HG03159 (cell line): ENCODE measurements around the gene CFAP54.
"Not testable (repeated sequence)": the region's sequence is repeated elsewhere in the genome, so short reads cannot be mapped to it uniquely, and the experiment has no call there.

Experiments
- ATAC-seq: cut with Tn5 transposase; IDR thresholded peaks from one replicate; pipeline ENCODE4 v1.9.1; 2021; ENCODE audit warnings: mild to moderate bottlenecking, moderate library complexity; ENCODE audit not compliant: unreplicated experiment

Gene CFAP54, protein sequence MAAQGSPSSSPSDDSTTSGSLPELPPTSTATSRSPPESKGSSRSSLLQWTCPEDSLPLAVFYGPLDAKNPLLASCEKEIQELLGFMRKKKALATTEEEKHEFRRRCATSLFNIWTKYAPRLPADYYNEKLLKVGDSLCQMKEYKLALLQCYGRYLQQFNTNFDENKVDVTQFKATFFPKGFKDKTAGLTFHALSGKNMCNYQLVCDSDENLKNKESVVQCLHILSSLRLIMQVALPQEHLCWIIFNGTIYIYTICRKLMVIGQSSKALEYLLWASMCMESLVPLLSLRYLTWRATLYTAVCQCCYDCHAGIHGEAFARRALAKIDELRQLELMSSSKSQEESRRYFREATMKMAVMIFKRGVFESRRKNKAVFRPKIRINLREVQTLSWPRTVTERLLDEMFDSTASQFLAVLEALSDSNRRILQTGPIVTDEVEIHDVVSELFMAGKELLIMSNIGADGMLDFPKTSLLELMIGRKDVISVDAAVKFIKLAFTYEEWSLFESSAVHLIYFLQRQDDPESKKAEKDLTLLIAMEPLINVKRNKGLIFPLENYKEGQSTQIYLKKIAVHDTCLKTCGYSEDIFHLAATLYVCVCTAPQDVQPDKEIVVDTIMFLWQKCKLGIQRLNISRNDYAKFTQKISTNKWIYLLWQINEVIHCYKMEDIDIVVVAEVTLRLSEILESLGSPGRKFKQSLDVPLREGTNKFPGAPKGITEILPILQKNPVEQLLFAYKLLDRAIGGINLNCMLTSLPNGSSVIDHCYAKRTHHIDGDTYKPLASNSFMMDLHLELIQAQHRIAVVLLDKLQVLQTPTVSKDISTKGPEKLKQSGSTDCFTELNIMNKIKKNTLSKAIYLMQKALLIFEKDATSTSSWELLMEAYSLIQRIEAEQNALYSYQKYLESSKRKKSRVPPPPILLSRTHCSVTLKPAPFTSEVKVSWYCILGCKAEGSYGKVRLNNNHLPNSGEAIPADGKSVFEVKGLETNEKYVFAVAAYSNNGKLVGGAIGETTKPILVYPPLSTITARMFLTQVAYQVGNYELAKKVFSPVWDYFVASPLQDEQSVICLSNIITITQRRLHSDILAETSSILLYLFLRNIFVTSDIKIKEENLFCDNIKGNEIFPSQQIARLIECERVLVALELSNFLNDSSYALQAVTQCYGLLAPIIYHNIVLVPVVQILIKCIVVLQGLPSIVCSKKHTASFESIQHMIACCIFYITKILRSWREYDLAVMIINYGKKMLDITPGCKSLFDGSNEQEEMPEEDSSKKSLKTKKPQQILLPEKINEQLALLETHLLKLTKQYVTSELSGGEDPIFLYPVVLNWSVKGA (N-terminal part only)

DNA sequence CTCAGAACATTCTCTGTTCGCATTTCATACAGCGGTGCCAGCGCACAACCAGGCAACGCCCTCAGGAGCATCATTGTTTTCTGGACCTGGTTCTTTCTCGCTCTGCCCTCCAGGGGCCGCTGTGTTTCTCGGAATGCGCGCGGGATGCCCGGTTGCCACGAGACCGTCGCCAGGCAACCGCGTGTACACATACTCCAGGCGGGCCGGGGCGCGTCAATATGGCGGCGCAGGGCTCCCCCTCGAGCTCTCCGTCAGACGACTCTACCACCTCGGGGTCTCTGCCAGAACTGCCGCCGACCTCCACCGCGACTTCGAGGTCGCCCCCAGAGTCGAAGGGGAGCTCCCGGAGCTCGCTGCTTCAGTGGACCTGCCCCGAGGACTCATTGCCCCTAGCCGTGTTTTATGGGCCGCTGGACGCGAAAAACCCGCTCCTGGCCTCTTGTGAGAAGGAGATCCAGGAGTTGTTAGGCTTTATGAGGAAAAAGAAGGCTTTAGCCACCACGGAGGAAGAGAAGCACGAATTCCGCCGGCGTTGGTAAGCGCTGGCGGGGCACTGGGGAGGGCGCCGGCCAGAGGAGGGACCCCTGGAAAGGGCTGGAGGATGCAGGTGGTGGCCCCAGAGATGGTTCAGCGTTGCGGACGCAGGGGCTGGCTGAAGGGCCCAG is at the start of gene CFAP54:
Gene CFAP54, plus strand, starts transcription at position 186 of the 665 bp plus-strand sequence. Its CDS starts 33 bp downstream, at position 219.
- ATAC-seq, result peak; percentile 95

DNA sequence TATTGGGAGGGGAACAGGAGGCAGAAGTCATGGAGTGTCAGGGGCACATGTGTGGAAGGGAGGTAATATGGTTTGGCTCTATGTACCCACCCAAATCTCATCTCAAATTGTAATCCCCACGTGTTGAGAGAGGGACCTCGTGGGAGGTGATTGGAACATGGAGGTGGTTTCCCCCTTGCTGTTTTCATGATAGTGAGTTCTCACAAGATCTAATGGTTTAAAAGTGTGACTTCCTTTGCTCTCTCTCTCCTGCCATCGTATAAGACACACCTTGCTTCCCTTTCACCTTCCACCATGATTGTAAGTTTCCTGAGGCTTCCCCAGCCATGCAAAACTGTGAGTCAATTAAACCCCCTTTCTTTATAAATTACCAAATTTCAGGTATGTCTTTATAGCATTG is 47.6 kb upstream of the CFAP54 start:
- no peak for ATAC-seq

DNA sequence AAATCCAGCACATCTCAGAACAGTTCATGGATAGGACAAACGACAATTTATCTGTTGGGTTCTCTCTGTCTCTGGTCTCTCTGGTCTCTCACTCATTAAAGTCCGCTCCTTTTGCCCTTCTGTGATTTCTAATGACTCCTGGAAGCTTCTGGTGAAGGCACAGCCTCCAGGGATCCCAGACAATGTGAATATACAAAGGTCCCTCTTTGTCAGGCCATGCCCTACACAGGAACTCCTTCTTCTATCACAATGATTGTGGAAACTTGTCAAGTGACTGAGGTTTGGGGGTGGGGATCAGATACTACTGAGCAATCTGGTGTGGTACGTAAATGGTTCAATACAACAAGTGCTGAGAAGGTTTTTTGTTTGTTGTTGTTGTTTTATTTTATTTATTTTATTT is 46.5 kb upstream of the CFAP54 start:
- ATAC-seq, result no peak

DNA sequence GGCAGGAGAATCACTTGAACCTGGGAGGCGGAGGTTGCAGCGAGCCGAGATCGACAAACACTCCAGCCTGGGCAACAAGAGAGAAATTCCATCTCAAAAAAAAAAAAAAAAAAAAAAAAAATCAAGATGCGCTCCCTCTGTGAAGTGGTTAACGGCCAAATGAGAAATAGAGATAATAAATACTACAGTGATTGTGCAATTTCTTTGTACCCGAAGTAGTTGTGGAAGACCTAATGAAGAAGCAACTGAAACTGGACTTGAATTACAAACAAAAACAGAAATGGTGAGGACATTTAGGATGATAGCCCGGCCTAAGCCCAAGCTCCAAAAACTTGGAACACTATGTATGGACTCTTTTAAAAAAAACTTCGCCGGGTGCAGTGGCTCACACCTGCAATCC is 45.0 kb upstream of the CFAP54 start:
- ATAC-seq, result no peak

DNA sequence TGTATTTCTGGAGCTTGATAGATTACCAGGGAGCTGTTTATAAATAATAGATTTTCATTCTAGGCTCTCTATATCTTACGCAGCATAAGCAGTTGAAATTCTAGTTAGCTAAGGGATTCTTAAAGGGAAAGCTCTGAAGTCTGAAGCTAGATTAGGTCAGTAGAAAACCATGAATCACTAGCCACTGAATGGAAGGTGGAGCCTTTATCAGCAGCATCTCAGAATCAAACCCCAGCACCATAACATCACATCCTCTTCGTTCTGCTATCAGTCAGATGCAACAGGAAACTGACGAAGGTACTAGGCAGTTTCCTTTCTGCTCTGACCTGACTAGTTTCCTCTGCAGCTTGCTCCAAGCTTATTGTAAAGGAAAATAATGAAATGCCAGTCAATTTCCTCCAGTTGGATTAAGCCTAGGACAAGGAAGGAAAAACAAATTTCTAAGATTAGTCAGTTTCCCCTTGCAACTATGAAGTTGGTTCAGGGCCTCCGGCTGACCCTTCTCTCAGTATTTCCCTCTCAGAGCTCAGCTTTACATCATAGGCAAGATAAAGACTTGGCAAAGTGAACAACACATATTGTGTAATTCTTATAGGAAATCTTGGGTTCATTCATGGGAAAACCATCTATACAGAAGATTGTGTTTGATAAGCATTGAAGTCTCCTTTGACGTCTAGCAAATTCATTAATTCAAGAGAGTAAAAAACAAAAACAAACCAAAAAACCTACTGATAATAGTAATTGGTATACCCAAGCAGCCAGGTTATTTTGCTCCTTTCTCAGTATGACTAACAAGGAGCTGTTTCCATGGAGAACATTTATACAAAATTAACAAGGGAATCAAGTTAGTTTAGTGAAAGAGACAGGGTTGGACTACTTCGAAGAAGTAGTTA is 43.4 kb upstream of the CFAP54 start:
- ATAC-seq, result peak; percentile 98

DNA sequence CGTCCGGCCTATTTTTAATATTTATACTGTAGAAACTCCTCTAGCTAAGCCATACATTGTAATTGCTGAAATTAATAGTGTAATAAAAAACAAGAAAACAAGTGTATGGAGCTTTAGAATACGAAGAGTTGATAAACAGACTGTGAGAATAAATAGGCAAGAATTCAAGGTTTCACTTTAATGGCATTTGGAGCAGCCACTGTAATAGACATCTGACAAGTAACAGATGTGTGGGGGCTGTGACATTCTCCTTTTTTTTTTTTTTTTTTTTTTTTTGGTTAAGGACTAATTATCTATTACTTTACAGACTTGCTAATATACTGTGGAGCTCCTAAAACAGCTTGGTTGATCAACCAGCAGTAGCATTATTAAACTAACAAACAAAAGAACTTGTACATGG is 42.1 kb upstream of the CFAP54 start:
- ATAC-seq, result no peak

DNA sequence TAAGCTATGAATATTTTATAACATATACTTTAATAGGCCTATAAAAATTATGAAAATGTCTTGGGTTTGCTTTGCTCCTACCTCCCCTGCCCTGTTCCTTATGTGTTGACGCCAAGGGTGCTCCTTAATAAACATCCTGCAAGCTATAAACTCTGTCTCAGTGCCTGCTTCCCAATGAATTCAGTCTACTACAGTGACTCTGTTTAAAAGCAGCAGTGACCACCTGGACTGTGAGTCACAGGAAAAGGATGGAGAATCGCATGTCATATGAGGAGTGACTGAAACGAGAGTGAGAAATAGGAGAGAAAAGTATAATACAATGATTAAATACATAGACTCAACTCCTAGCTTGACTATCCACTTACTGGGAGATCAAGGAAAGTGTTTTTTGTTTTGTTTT is 41.1 kb upstream of the CFAP54 start:
- no peak for ATAC-seq

DNA sequence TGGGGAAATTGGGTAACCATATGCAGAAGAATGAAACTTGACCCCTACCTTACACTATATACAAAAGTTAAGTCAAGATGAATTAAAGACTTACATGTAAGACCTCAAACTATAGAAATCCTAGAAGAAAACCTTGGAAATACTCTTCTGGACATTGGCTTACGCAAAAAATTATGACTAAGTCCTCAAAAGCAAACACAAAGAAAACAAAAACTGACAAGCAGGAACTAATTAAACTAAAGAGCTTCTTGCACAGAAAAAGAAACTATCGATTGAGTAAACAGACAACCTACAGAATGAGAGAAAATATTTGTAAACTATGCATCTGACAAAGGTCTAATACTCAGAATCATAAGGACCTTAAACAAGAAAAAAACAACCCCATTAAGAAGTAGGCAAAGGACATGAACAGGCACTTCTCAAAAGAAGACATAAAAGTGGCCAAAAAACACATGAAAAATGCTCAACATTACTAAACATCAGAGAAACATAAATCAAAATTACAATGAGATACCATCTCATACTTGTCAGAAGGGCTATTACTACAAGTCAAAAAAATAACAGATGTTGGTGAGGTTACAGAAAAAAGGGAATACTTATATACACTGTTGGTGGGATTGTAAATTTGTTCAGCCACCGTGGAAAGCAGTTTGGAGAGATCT is 37.0 kb upstream of the CFAP54 start:
- ATAC-seq, result no peak

DNA sequence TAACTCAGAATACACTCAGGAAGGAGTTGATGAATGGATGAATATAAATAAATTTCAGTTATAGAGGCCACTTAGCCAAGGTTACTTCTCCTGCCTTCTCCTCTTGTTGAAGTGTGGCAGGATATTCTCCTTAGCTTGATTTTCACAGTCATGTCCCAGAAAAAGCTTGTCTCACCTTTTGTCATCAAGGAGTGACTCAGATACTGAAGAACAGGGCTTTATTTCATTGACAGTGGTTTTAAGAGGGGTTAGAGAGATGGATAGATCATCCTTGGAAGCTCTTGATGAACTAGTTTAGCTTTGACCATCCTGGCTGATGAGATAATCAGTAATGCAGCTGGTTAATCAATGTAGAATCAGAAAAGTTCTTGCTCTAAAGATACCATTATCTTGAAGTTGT is 35.0 kb upstream of the CFAP54 start:
- no peak for ATAC-seq

DNA sequence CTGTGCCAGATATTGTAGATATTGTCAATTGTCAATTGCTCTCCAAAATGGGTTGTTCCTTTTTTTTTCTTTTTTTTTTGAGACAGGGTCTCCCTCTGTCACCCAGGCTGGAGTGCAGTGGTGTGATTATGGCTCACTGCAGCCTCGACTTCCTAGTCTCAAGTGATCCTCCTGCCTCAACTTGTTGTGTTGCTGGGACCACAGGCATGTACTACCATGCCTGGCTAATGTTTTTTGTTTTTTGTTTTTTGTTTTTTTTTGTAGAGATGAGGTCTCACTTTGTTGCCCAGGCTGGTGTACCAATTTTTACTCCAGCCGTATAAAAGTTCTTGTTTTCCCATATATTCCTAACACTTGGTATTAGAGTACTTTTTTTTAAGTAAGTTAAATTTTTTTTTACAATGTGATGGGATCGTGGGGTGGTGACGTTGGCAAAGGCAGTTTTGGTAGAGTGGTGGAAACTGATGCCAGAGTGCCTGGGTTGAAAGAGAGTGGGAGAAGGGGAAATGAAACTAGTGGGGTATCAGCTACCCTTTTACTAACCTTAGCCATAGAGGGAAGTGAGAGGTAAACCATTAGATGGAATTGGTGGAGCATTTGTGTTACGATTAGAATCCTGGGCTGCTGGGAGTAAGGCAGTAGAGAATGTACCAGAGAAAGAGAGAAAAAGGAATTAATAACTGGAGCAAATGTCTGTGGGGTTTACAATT is 33.0 kb upstream of the CFAP54 start:
- ATAC-seq, result peak; percentile 83

DNA sequence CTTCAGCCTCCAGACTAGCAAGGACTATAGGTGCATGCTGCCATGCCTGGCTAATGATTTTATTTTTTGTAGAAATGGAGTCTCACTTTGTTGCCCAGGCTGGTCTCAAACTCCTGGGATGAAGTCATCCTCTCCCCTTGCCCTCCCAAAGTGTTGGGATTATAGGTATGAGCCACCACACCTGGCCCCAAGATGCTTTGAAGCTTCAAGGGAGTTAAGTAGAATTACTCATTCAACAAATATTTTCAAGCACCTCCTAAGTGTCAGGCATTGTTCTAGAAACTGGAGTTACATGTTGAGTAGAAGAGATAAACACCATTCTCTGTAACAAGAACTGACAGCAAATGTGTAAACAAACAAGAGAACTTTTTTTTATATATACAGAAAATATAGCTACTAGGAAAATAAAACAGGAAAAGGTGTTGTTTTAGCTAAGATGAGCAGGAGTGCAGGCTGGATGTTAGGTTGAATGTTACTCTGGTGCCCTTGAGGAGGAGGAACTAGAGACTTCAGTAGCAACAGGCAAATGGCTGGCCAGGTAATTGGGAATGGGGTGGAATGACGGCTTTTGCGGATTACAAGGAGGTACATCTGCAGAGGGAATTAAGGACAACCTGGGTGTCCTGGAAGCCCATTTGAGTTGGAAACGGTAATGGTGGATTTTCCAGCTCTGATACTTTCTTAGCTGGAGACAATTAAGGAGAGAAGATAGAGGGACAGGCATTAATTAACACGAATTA is 32.0 kb upstream of the CFAP54 start:
- peak; percentile 6 for ATAC-seq

DNA sequence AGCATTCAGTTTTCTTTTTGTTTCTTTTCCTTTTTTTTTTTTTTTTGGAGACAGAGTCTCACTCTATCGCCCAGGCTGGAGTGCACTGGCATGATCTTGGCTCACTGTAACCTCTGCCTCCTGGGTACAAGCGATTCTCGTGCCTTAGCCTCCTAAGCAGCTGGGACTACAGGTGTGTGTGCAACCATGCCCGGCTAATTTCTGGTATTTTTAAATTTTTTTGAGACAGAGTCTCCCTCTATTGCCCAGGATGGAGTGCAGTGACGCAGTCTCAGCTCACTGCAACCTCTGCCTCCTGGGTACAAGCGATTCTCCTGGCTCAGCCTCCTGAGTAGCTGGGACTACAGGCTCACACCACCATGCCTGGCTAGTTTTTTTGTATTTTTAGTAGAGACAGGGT is 30.1 kb upstream of the CFAP54 start:
- not testable (repeated sequence) for ATAC-seq

DNA sequence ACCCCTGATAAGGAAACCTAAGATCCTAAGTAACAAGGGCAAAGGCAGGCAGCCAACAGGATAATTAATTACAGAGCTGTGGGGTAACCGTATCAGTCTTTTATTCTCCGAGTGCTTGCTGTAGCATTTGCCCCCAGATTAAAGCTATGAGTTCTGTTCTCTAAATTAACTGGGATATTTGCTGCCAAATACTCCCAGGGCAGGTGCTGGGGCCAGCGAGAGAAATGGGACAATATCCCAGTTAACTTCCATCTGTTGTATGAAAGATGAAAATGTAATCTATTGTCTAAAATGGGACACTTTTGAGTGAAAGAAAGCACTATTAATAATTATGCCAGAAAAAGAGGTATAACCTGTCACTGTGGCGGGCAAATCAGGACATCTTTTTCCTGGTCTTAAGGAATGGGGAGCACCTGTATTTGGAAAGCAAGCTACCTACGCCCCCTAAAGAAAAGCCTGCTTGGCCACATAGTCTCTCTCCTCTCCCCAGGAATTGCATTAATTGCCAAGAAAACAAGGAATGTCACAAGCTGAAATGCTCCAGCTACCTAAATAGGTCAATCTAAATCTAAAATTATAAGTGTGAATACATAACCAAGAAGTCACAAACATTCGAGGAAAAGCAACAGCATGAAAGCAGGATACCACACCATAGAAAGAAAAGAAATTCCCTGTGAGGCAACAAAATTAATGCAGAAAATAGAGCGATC is 26.7 kb upstream of the CFAP54 start:
- no peak for ATAC-seq

DNA sequence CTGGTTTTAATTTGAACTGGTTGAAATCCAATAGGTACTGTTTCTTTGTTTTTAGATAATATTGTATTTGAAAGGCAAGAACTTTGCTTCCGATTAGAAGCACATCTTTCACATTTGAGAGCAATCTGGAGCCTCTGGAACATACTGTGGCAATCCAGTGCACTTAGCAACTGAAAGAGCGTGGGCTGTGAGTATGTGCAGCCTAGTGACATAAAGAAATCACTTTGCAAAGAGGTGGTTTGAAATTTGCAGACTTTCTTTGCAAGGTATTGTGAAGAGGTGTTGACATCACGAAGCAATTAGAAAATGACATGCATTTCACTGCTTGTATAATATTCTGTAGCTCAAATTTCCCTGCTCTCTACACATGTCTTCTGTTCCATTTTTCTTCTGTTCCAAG is 23.5 kb upstream of the CFAP54 start:
- ATAC-seq, result no peak

DNA sequence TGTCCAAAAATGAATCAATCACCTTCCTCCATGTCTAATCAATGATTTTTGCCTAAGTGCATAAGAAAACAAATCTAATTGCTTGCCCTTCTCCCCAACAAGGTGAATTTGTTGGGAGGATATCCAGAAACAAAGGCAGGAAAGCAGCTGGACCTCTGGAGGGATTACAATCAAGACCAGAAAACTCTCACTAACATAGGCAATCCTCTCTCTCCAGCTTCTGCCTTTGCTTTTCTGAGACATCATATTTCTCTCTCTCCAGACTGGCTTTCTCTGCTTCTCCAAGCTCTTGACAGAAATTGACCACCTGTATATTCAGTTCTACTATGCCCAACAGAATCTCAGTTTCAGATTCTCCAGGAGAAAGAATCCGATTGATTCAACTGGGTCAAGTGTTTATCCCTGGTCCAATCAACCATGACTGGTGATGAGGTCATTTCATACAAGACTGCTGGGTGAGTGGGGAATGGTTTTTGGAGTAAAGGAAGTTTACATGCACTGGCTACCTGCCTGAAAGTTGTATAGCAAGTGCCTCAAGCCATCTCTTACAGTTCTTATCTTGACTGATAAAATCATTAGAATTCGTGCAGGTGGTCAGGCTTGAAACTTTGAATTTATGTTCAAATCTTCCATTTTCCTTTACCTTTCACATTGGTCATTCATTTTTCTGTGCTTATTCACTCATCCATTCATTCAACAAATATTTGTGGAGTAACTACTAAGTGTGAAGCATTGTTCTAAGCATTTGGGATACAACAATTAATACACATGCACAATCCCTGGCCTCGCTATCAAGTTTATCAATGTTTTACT is 22.2 kb upstream of the CFAP54 start:
- no peak for ATAC-seq

DNA sequence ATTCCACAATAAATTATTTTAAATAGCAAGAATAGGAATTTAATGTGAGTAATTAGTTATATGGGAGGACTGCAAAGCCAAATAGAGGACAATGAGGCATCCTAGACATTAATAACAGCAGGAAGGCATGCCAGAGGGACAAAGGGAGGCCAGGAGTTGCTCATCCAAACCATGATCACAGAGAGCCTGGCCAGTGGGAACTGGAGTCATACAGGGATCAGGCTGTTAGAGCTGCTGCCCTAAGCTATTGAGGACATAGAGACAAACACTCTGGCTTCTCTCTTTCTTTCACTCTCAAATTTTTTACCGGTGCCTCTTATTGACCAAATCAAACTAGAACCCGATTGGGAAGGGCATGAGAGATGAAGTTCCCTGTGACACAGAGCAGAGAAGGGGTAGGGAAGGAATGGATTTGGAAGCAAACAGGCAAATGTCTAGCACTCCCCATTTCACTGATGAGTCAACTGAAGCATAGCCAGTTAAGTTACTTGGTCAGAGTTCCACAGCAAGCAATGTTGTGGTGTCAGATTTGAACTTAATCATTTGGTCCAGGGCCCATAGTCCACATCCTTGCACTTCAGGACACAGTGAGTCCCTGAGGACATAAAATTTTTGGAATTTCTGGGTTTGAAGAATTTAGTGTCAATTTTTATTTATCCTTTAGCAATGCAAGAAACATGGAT is 17.9 kb upstream of the CFAP54 start:
- ATAC-seq, result no peak
